Smooth muscle cell (in vitro differentiated cells): Measurements from ENCODE around the gene FANCC. TPM values are rescaled to one million over a fixed set of nuclear protein-coding genes. Genes with fewer than 3 reads are reported as not detected.
"Not testable (repeated sequence)": the region's sequence is repeated elsewhere in the genome, so short reads cannot be mapped to it uniquely, and the experiment has no call there.

Experiments
- DNase-seq: peaks from one replicate; lab custom pipeline; 2025; ENCODE audit not compliant: unreplicated experiment; lab: John Stamatoyannopoulos, UW
- H2AFZ ChIP-seq: fragments of 200-600 bp; sonication (generic); 2 replicates; pipeline ENCODE4 v1.6.0; 2016; ENCODE audit warnings: antibody characterized with exemption, low read depth, mild to moderate bottlenecking
- H3F3A ChIP-seq: fragments of 200-600 bp; sonication (generic); 2 replicates; pipeline ENCODE4 v1.6.0; 2017; ENCODE audit warnings: antibody characterized with exemption, low read depth
- H3K27ac ChIP-seq: fragments of 200-600 bp; sonication (generic); 2 replicates; pipeline ENCODE4 v1.5.1; 2016; ENCODE audit warnings: low read depth, mild to moderate bottlenecking
- H3K27me3 ChIP-seq: fragments of 200-600 bp; sonication (generic); 2 replicates; pipeline ENCODE4 v1.6.1; 2016; ENCODE audit warnings: low read depth, mild to moderate bottlenecking
- H3K36me3 ChIP-seq: fragments of 200-600 bp; sonication (generic); 2 replicates; pipeline ENCODE4 v1.5.1; 2016; ENCODE audit warnings: low read depth
- H3K4me1 ChIP-seq: fragments of 200-600 bp; sonication (generic); 2 replicates; pipeline ENCODE4 v1.5.1; 2016; ENCODE audit warnings: low read depth
- H3K4me2 ChIP-seq: fragments of 200-600 bp; sonication (generic); 2 replicates; pipeline ENCODE4 v1.6.0; 2016; ENCODE audit warnings: mild to moderate bottlenecking
- H3K4me3 ChIP-seq: fragments of 200-600 bp; sonication (generic); 2 replicates; pipeline ENCODE4 v1.5.1; 2016; ENCODE audit warnings: mild to moderate bottlenecking
- H3K79me2 ChIP-seq: fragments of 200-600 bp; sonication (generic); 2 replicates; pipeline ENCODE4 v1.6.0; 2016; ENCODE audit warnings: low read depth, mild to moderate bottlenecking
- H3K9ac ChIP-seq: fragments of 200-600 bp; sonication (generic); 2 replicates; pipeline ENCODE4 v1.6.0; 2016; ENCODE audit warnings: low read depth
- H3K9me3 ChIP-seq: fragments of 200-600 bp; sonication (generic); replicated peaks from 2 replicates; pipeline ENCODE4 v1.5.1; 2016; ENCODE audit warnings: low read depth
- H4K20me1 ChIP-seq: fragments of 200-600 bp; sonication (generic); 2 replicates; pipeline ENCODE4 v1.6.0; 2016; ENCODE audit warnings: low read depth
- CTCF ChIP-seq: fragments of 200-600 bp; sonication (generic); IDR thresholded peaks from 2 replicates; pipeline ENCODE4 v1.5.1; 2017; ENCODE audit warnings: borderline replicate concordance, mild to moderate bottlenecking, antibody characterized with exemption; ENCODE audit not compliant: insufficient read depth, poor library complexity, severe bottlenecking
- WGBS: methylation state at CpG from one replicate; pipeline ENCODE4 v1.1.7; 2016; ENCODE audit warnings: low lambda C conversion rate; 5-methylcytosine and 5-hydroxymethylcytosine counted together
- polyA plus RNA-seq: library from polyadenylated mRNA; unstranded; fragments of >200 nt; fragmentation: Nextera tagmentation; extraction: Ambion mirVana; gene quantifications from 2 replicates; pipeline ENCODE4 v1.2.1, GENCODE V29; 2016
- total RNA-seq: library from RNA; depleted of rRNA; stranded (reverse); fragments of >200 nt; gene quantifications from 2 replicates; pipeline ENCODE4 v1.2.3, GENCODE V29; 2014

Gene FANCC
- total and polyA plus RNA-seq, 2 experiments from 2014 or later = 11.0 to 11.2 TPM

GRCh38 chr9:95206143-95206542, 111.4 kb downstream of the FANCC start:
- H3K27ac ChIP-seq = peak overlapping the region; percentile 36
- no peaks in the 10 kb centered on the region for H3K27me3 ChIP-seq
- H3K4me1 ChIP-seq = peaks cover 21% of the 10 kb centered on the region
- H3K79me2 ChIP-seq = no peaks in the 10 kb centered on the region
- no peak for TF ChIP-seq CTCF
- 21% methylated on average over 8 of the region's 8 CpGs for WGBS
- H3K36me3 ChIP-seq = no peaks in the 10 kb centered on the region
- H3F3A ChIP-seq = no peaks in the 10 kb centered on the region
- peak overlapping the region; percentile 80 for H3K4me2 ChIP-seq
- H4K20me1 ChIP-seq = no peaks in the 10 kb centered on the region
- no peaks in the 10 kb centered on the region for H3K9me3 ChIP-seq
- no peak overlapping the region for H2AFZ ChIP-seq
- no peak for DNase-seq
- H3K4me3 ChIP-seq = peak overlapping the region; percentile 31
- no peak overlapping the region for H3K9ac ChIP-seq

DNA sequence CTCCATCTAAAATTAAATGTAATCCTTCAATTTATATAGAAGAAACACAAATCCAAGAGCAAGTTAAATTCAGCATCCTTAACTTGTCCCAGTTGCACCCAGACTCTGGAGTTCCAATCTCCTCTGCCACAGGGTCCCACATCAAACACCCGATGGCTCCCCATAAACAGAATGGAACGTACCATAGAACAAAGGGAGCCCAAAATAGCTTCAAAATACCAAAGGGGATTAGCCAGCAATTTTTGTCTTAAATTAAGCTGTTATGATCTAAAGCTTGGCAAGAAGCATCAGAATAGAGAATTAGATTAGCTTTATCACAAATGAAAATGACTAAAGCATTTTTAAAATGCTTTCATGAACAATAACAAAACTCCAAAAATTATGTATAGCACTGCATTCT, 112.8 kb downstream of the FANCC start:
- Histone ChIP-seq H4K20me1 (no peaks in the 10 kb centered on the region), H3K36me3 (no peaks in the 10 kb centered on the region), H3K79me2 (no peaks in the 10 kb centered on the region), H3K4me1 (peaks cover 22% of the 10 kb centered on the region), H3K4me3 (no peak overlapping the region), H3K9ac (no peak overlapping the region), H3K27ac (no peak overlapping the region), H3K9me3 (no peaks in the 10 kb centered on the region), H2AFZ (no peak overlapping the region), H3K4me2 (peak overlapping the region; percentile 37), H3F3A (no peaks in the 10 kb centered on the region), H3K27me3 (no peaks in the 10 kb centered on the region)
- WGBS = 49% methylated on average over 2 of the region's 2 CpGs
- no peak for DNase-seq
- no peak for TF ChIP-seq CTCF

DNA sequence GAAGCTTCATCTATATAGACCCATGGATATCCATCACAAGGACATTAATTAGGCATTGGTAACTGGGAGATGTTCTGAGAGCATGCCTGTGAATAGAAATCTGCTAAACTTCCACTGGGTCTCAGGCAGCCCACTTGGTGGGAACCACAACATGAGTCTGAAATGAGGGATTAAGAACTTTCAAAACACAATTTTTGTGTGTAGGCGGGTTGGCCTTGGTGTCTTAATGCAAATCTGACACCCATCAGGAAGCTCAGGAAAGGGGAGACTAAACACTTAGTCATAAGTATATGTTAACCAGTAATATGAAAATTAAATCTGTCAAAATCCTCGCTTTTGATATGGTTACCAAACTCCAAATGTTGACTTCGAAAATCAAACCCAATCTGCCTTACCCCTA, 113.2 kb downstream of the FANCC start:
- Histone ChIP-seq H3K27me3 (no peaks in the 10 kb centered on the region), H3K4me1 (peaks cover 22% of the 10 kb centered on the region)

DNA sequence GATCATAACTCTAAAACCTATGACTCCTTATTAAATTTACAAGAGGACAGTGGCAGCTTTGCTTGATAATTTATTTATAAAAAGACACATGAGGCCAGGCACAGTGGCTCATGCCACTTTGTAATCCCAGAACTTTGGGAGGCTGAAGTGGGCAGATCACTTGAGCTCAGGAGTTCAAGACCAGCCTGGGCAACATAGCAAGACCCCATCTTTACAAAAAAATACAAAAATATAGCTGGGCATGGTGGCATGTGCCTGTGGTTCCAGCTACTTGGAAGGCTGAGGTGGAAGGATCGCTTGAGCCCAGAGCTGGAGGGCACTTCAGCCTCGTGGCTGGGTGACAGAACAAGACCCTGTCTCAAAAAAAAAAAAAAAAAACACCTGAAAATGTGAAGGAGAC, 114.5 kb downstream of the FANCC start:
- 100% methylated on average over 2 of the region's 2 CpGs for WGBS
- not testable (repeated sequence) for H3K9ac ChIP-seq, H4K20me1 ChIP-seq, H3K36me3 ChIP-seq, H3F3A ChIP-seq, H3K27me3 ChIP-seq, H2AFZ ChIP-seq, H3K4me2 ChIP-seq, H3K4me3 ChIP-seq, H3K79me2 ChIP-seq, H3K9me3 ChIP-seq, DNase-seq, H3K27ac ChIP-seq
- H3K4me1 ChIP-seq = peaks cover 22% of the 10 kb centered on the region

More for the DNA sequence above, 113.2 kb downstream of the FANCC start:
- Histone ChIP-seq H2AFZ (no peak overlapping the region), H3F3A (no peaks in the 10 kb centered on the region), H3K79me2 (no peaks in the 10 kb centered on the region), H3K36me3 (no peaks in the 10 kb centered on the region), H3K27ac (no peak overlapping the region), H4K20me1 (no peaks in the 10 kb centered on the region), H3K4me3 (no peak overlapping the region), H3K9me3 (no peaks in the 10 kb centered on the region), H3K9ac (no peak overlapping the region), H3K4me2 (peak overlapping the region; percentile 37)
- WGBS = 74% methylated on average over 3 of the region's 3 CpGs
- no peak for DNase-seq
- TF ChIP-seq CTCF = no peak
